HepG2 (cell line): ENCODE data around the gene KCNH1. TPM values are rescaled to one million over a fixed set of nuclear protein-coding genes. Genes with fewer than 3 reads are reported as not detected.

ENCODE experiments used
- ATAC-seq: fragments of 200-7000 bp; cut with Tn5 transposase; 3 replicates; pipeline ENCODE4 v1.9.1; 2020; ENCODE audit warnings: mild to moderate bottlenecking, moderate library complexity
- BruUV-seq: library from RNA; stranded (reverse); fragments of 400-500 nt; replicated peaks from 2 replicates; lab custom pipeline; 2021; lab: Mats Ljungman, UMichigan
- CTCF ChIA-PET: fragments of 300-600 bp; formaldehyde crosslinking; extraction: SDS; loops from one replicate; lab custom pipeline; 2021; ENCODE audit warnings: low total read pairs, inconsistent platforms, low intra/inter-chr PET ratio; lab: Yijun Ruan, JAX
- POLR2A ChIA-PET: fragments of 350-600 bp; sonication (Branson Sonifier 250); formaldehyde crosslinking; loops from one replicate; lab custom pipeline; 2020; ENCODE audit warnings: antibody characterized with exemption, inconsistent platforms; lab: Yijun Ruan, JAX
- DNase-seq: peaks from one replicate; pipeline ENCODE4 v3.0.0-alpha.2; 2015; ENCODE audit warnings: low spot score
- FAIRE-seq: peaks from 3 replicates; lab custom pipeline; 2011; peaks lifted over from hg19 to GRCh38; lab: Jason Lieb, UNC
- H2AFZ ChIP-seq: one replicate; pipeline ENCODE4 v1.6.1; 2011; ENCODE audit warnings: low read length, inconsistent platforms
- H3K27ac ChIP-seq: fragments of 300-600 bp; 3 replicates; pipeline ENCODE4 v1.8.0; 2011; ENCODE audit warnings: mixed run types, mild to moderate bottlenecking, mixed read lengths, low read length, inconsistent platforms; ENCODE audit not compliant: insufficient read depth; ENCODE audit errors: extremely low read length
- H3K27me3 ChIP-seq, 2 experiments: fragments of 200-600 bp in 1 of 2; 2 replicates in 1 of 2; 3 replicates in 1 of 2; pipeline versions ENCODE4 v1.6.0 to v1.8.0; 2011; ENCODE audit warnings: low read length in 2 of 2, mild to moderate bottlenecking in 2 of 2, moderate library complexity in 2 of 2, inconsistent platforms in 1 of 2; ENCODE audit not compliant: insufficient read depth in 2 of 2, control insufficient read depth in 1 of 2
- H3K36me3 ChIP-seq, 2 experiments: fragments of 200-600 bp in 1 of 2; replicated peaks in 1 of 2; 2 replicates in 1 of 2; 3 replicates in 1 of 2; pipeline versions ENCODE4 v1.5.1 to v1.8.0; 2011; ENCODE audit warnings: low read length in 2 of 2, inconsistent platforms in 1 of 2; ENCODE audit not compliant: insufficient read depth in 2 of 2, control insufficient read depth in 1 of 2
- H3K4me1 ChIP-seq: 2 replicates; pipeline ENCODE4 v1.5.1; 2012; ENCODE audit warnings: low read length, inconsistent platforms; ENCODE audit not compliant: insufficient read depth
- H3K4me2 ChIP-seq: 2 replicates; pipeline ENCODE4 v1.6.0; 2011; ENCODE audit warnings: low read depth, low read length, inconsistent platforms
- H3K4me3 ChIP-seq, 3 experiments: fragments of 200-600 bp in 1 of 3; sonication (generic), shearing (Covaris generic) in 1 of 3; replicated peaks in 1 of 3; 2 replicates each; pipeline ENCODE4 v1.5.1; 2011 to 2016; ENCODE audit warnings: low read length in 3 of 3, inconsistent platforms in 2 of 3, low read depth in 2 of 3, mild to moderate bottlenecking in 2 of 3, control low read depth in 1 of 3, mixed read lengths in 1 of 3; ENCODE audit not compliant: insufficient read depth in 1 of 3
- H3K79me2 ChIP-seq: one replicate; pipeline ENCODE4 v1.6.1; 2011; ENCODE audit warnings: low read length, inconsistent platforms; ENCODE audit not compliant: insufficient read depth
- H3K9ac ChIP-seq: 2 replicates; pipeline ENCODE4 v1.6.0; 2011; ENCODE audit warnings: mild to moderate bottlenecking, low read depth, low read length, inconsistent platforms; ENCODE audit not compliant: insufficient read depth
- H3K9me3 ChIP-seq: 2 replicates; pipeline ENCODE4 v1.5.1; 2012; ENCODE audit warnings: mild to moderate bottlenecking, low read length
- H4K20me1 ChIP-seq: 2 replicates; pipeline ENCODE4 v1.6.0; 2011; ENCODE audit warnings: inconsistent platforms, mild to moderate bottlenecking, low read length, moderate library complexity; ENCODE audit not compliant: insufficient read depth
- BHLHE40 ChIP-seq: IDR thresholded peaks from 2 replicates; pipeline ENCODE4 v1.6.1; 2011; ENCODE audit warnings: low read length, improper control_type of control experiment
- FIP1L1 ChIP-seq: fragments of 200-400 bp; formaldehyde crosslinking; IDR thresholded peaks from 2 replicates; pipeline ENCODE4 v1.6.1; 2018; ENCODE audit warnings: low read depth, mild to moderate bottlenecking, low read length, moderate library complexity, borderline replicate concordance; ENCODE audit not compliant: insufficient read depth
- GATAD1 ChIP-seq: IDR thresholded peaks from 2 replicates; pipeline ENCODE4 v1.6.1; 2016; ENCODE audit warnings: missing genetic modification reagents, missing compliant biosample characterization
- HMGXB3 ChIP-seq: sonication (generic); formaldehyde crosslinking; IDR thresholded peaks from 2 replicates; pipeline ENCODE4 v1.4.0; 2020; ENCODE audit warnings: missing genetic modification reagents, borderline replicate concordance
- JUNB ChIP-seq: sonication (generic); formaldehyde crosslinking; IDR thresholded peaks from 2 replicates; pipeline ENCODE4 v1.8.0; 2022; ENCODE audit warnings: missing genetic modification reagents, mild to moderate bottlenecking, borderline replicate concordance
- KDM6A ChIP-seq: IDR thresholded peaks from 2 replicates; pipeline ENCODE4 v1.6.1; 2016; ENCODE audit warnings: low read depth
- MED8 ChIP-seq: sonication (generic); formaldehyde crosslinking; IDR thresholded peaks from 2 replicates; pipeline ENCODE4 v1.8.1; 2023; ENCODE audit warnings: mild to moderate bottlenecking, missing genetic modification reagents; ENCODE audit not compliant: insufficient replicate concordance
- MTF2 ChIP-seq: sonication (generic); formaldehyde crosslinking; IDR thresholded peaks from 2 replicates; pipeline ENCODE4 v1.5.0; 2020; ENCODE audit warnings: missing genetic modification reagents, borderline replicate concordance
- NAIF1 ChIP-seq: sonication (generic); formaldehyde crosslinking; IDR thresholded peaks from 2 replicates; pipeline ENCODE4 v1.5.0; 2020; ENCODE audit warnings: mild to moderate bottlenecking, missing genetic modification reagents, borderline replicate concordance
- RXRA ChIP-seq: sonication (generic); formaldehyde crosslinking; IDR thresholded peaks from 2 replicates; pipeline ENCODE4 v1.5.1; 2020; ENCODE audit warnings: missing genetic modification reagents
- ZNF496 ChIP-seq: sonication (generic); formaldehyde crosslinking; IDR thresholded peaks from 2 replicates; pipeline ENCODE4 v1.8.1; 2023; ENCODE audit warnings: mild to moderate bottlenecking, moderate library complexity, missing genetic modification reagents; ENCODE audit not compliant: insufficient replicate concordance
- ZNF549 ChIP-seq: sonication (generic); formaldehyde crosslinking; IDR thresholded peaks from 2 replicates; pipeline ENCODE4 v1.5.0; 2020; ENCODE audit warnings: missing genetic modification reagents
- ZNF761 ChIP-seq: sonication (generic); formaldehyde crosslinking; conservative IDR thresholded peaks from 2 replicates; pipeline ENCODE4 v1.4.0; 2020; ENCODE audit warnings: mild to moderate bottlenecking, missing genetic modification reagents
- ZNF781 ChIP-seq: sonication (generic); formaldehyde crosslinking; IDR thresholded peaks from 2 replicates; pipeline ENCODE4 v1.5.1; 2020; ENCODE audit warnings: borderline replicate concordance, mild to moderate bottlenecking, missing genetic modification reagents; ENCODE audit errors: not compliant biosample characterization
- WGBS: methylation state at CpG from one replicate; pipeline ENCODE4 v1.1.6; 2017; ENCODE audit warnings: low lambda C conversion rate; 5-methylcytosine and 5-hydroxymethylcytosine counted together
- in situ Hi-C: cut with HindIII; loops from 2 replicates; pipeline ENCODE4 v1.10.0; 2017; ENCODE audit warnings: low pct_unique_long_range_greater_than_20kb; ENCODE audit not compliant: extremely low pct_ligation_motif_present
- intact Hi-C: fragments of 100-400 bp; cut with micrococcal nuclease; formaldehyde crosslinking; loops from one replicate; pipeline ENCODE4 v1.10.0; 2022; ENCODE audit not compliant: unreplicated experiment
- polyA plus RNA-seq, 8 experiments: library from polyadenylated mRNA; depleted of rRNA in 3 of 8; stranded (reverse) in 7 of 8; unstranded in 1 of 8; fragments of >200 nt; fragmentation: Illumina TruSeq in 4 of 8; extraction: Trizol in 4 of 8; gene quantifications; 2 replicates each; pipeline versions ENCODE4 v1.2.1 to v1.2.3, GENCODE V29; 2011 to 2016; ENCODE audit warnings: low read depth in 4 of 8, missing spikeins in 1 of 8, mixed read lengths in 1 of 8; ENCODE audit not compliant: insufficient read depth in 1 of 8
- total RNA-seq, 5 experiments: library from RNA; depleted of rRNA; stranded (reverse); fragments of >200 nt; fragmentation: Illumina TruSeq; extraction: Trizol; gene quantifications; 2 replicates each; pipeline ENCODE4 v1.2.3, GENCODE V29; 2016; ENCODE audit warnings: low read depth in 1 of 5

KCNH1 gene
- total and polyA plus RNA-seq, 2 of the 13 experiments (the other 11 are each of a cell fraction or from before 2014, with no cell fraction given) = not detected

GRCh38 chr1:210650403-210650802 lies 483.5 kb downstream of the KCNH1 start:
- Histone ChIP-seq H3K27ac (no peak overlapping the region), H3K27me3 (no peaks in the 10 kb centered on the region), H2AFZ (no peak overlapping the region), H3K79me2 (no peaks in the 10 kb centered on the region), H3K4me1 (peaks cover 33% of the 10 kb centered on the region), H3K9me3 (peaks cover 7% of the 10 kb centered on the region; the same call in 1 of the 2 replicates), H3K4me3 (no peak overlapping the region), H3K4me2 (no peak overlapping the region), H4K20me1 (no peaks in the 10 kb centered on the region), H3K36me3 (no peaks in the 10 kb centered on the region), H3K9ac (no peak overlapping the region)
- no peak for DNase-seq
- intact Hi-C loops = no loop called here
- BruUV-seq = no TSS peak
- FAIRE-seq = no peak
- WGBS = 9% methylated on average over 2 of the region's 2 CpGs
- TF ChIP-seq FIP1L1 (no peak), MED8 (CRISPR knock-in tag) (no peak)
- ChIA-PET POLR2A (no interaction called here), CTCF (no interaction called here)
- in situ Hi-C loops = no loop called here
- no peak for ATAC-seq

- in situ Hi-C loops (no loop called here), intact Hi-C loops (no loop called here)
- no peak overlapping the region for H2AFZ ChIP-seq
- CTCF ChIA-PET = no interaction called here
- no peaks in the 10 kb centered on the region for H3K27me3 ChIP-seq
- H3K9me3 ChIP-seq = peaks cover 2% of the 10 kb centered on the region; the same call in 1 of the 2 replicates
- ATAC-seq (no peak), DNase-seq (no peak), FAIRE-seq (no peak)
- H3K79me2 ChIP-seq = no peaks in the 10 kb centered on the region
- no peak overlapping the region for H3K4me2 ChIP-seq
- no peaks in the 10 kb centered on the region for H4K20me1 ChIP-seq
- WGBS = 76% methylated on average over 2 of the region's 2 CpGs
- H3K4me1 ChIP-seq = peaks cover 38% of the 10 kb centered on the region
- no peak overlapping the region for H3K27ac ChIP-seq
- no peak for TF ChIP-seq ZNF549 (CRISPR knock-in tag)
- no peak for TF ChIP-seq ZNF761 (CRISPR knock-in tag)
- no peak for TF ChIP-seq GATAD1
- TF ChIP-seq ZNF496 (CRISPR knock-in tag) = no peak
- TF ChIP-seq KDM6A (CRISPR knock-in tag) = no peak
- no peak for TF ChIP-seq JUNB (CRISPR knock-in tag)
- no peak for TF ChIP-seq MTF2 (CRISPR knock-in tag)
- no peak for TF ChIP-seq NAIF1 (CRISPR knock-in tag)
- no peak for TF ChIP-seq HMGXB3 (CRISPR knock-in tag)
- no peak for TF ChIP-seq BHLHE40
- TF ChIP-seq ZNF781 = no peak
- no peak for TF ChIP-seq RXRA
- H3K9ac ChIP-seq = no peak overlapping the region
- POLR2A ChIA-PET = no interaction called here
- no TSS peak for BruUV-seq
- no peaks in the 10 kb centered on the region for H3K36me3 ChIP-seq
- H3K4me3 ChIP-seq = no peak overlapping the region
These were observed 485.2 kb downstream of the KCNH1 start for GRCh38 chr1:210648588-210649269.
